ENCODE data around the gene RTL9.

Gene RTL9

GRCh38 chrX:110358548-110358947, at the start of gene RTL9:
RTL9 (plus strand) TSS chrX:110358848; CDS start chrX:110450618, 91,770 bp downstream.
- Histone ChIP-seq H3K36me3 (ENCODE audit: control insufficient read depth in 2 of 2, insufficient read depth in 2 of 2, low read length in 2 of 2) (no peaks in the 10 kb centered on the region), H3K4me1 (ENCODE audit: control insufficient read depth, insufficient read depth, low read length) (no peaks in the 10 kb centered on the region), H3K4me3 (ENCODE audit: low read length in 2 of 2) (no peak within 1 kb of the TSS), H3K9me3 (ENCODE audit: control insufficient read depth in 2 of 2, low read length in 2 of 2) (no peaks in the 10 kb centered on the region), H3K9ac (ENCODE audit: low read length in 2 of 2) (no peak within 1 kb of the TSS), H3K27ac (ENCODE audit: low read length) (no peak within 1 kb of the TSS), H3K27me3 (ENCODE audit: control insufficient read depth in 1 of 2, insufficient read depth in 2 of 2, low read length in 2 of 2) (no peaks in the 10 kb centered on the region)

GRCh38 chrX:110310000-110310790, 48.5 kb upstream of the RTL9 start:
- Histone ChIP-seq H3K27me3 (ENCODE audit: control insufficient read depth in 1 of 2, insufficient read depth in 2 of 2, low read length in 2 of 2) (peaks cover 0 to 6% of the 10 kb centered on the region in 2 donors), H3K27ac (ENCODE audit: low read length) (no peak overlapping the region), H3K4me3 (ENCODE audit: low read length in 2 of 2) (no peak overlapping the region), H3K9me3 (ENCODE audit: control insufficient read depth in 2 of 2, low read length in 2 of 2) (no peaks in the 10 kb centered on the region), H3K9ac (ENCODE audit: low read length in 2 of 2) (no peak overlapping the region), H3K4me1 (ENCODE audit: control insufficient read depth, insufficient read depth, low read length) (no peaks in the 10 kb centered on the region), H3K36me3 (ENCODE audit: control insufficient read depth in 2 of 2, insufficient read depth in 2 of 2, low read length in 2 of 2) (no peaks in the 10 kb centered on the region)

GRCh38 chrX:110310896-110311295, 47.8 kb upstream of the RTL9 start:
- peaks cover 0 to 6% of the 10 kb centered on the region in 2 donors for H3K27me3 ChIP-seq (ENCODE audit: control insufficient read depth in 1 of 2, insufficient read depth in 2 of 2, low read length in 2 of 2)
- H3K9me3 ChIP-seq (ENCODE audit: control insufficient read depth in 2 of 2, low read length in 2 of 2) = no peaks in the 10 kb centered on the region
- no peaks in the 10 kb centered on the region for H3K36me3 ChIP-seq (ENCODE audit: control insufficient read depth in 2 of 2, insufficient read depth in 2 of 2, low read length in 2 of 2)
- H3K27ac ChIP-seq (ENCODE audit: low read length) = no peak overlapping the region
- H3K4me3 ChIP-seq (ENCODE audit: low read length in 2 of 2) = no peak overlapping the region
- no peak overlapping the region for H3K9ac ChIP-seq (ENCODE audit: low read length in 2 of 2)
- H3K4me1 ChIP-seq (ENCODE audit: control insufficient read depth, insufficient read depth, low read length) = no peaks in the 10 kb centered on the region

- Histone ChIP-seq H3K4me1 (ENCODE audit: control insufficient read depth, insufficient read depth, low read length) (no peaks in the 10 kb centered on the region), H3K27ac (ENCODE audit: low read length) (no peak overlapping the region), H3K9ac (ENCODE audit: low read length in 2 of 2) (no peak overlapping the region), H3K36me3 (ENCODE audit: control insufficient read depth in 2 of 2, insufficient read depth in 2 of 2, low read length in 2 of 2) (no peaks in the 10 kb centered on the region), H3K4me3 (ENCODE audit: low read length in 2 of 2) (no peak overlapping the region), H3K27me3 (ENCODE audit: control insufficient read depth in 1 of 2, insufficient read depth in 2 of 2, low read length in 2 of 2) (peaks cover 0 to 6% of the 10 kb centered on the region in 2 donors), H3K9me3 (ENCODE audit: control insufficient read depth in 2 of 2, low read length in 2 of 2) (no peaks in the 10 kb centered on the region)
Measured at GRCh38 chrX:110311437-110312230, 47.0 kb upstream of the RTL9 start.

- H3K36me3 ChIP-seq (ENCODE audit: control insufficient read depth in 2 of 2, insufficient read depth in 2 of 2, low read length in 2 of 2) = no peaks in the 10 kb centered on the region
- no peak overlapping the region for H3K9ac ChIP-seq (ENCODE audit: low read length in 2 of 2)
- H3K4me3 ChIP-seq (ENCODE audit: low read length in 2 of 2) = no peak overlapping the region
Measured at GRCh38 chrX:110315551-110315950, 43.1 kb upstream of the RTL9 start.

GRCh38 chrX:110316351-110317060, 42.1 kb upstream of the RTL9 start:
- Histone ChIP-seq H3K9me3 (ENCODE audit: control insufficient read depth in 2 of 2, low read length in 2 of 2) (no peaks in the 10 kb centered on the region), H3K4me3 (ENCODE audit: low read length in 2 of 2) (peak overlapping the region; percentile 72 to 80), H3K27me3 (ENCODE audit: control insufficient read depth in 1 of 2, insufficient read depth in 2 of 2, low read length in 2 of 2) (peaks cover 0 to 9% of the 10 kb centered on the region in 2 donors), H3K9ac (ENCODE audit: low read length in 2 of 2) (peak overlapping the region in 1 of 2 donors; percentile 59), H3K4me1 (ENCODE audit: control insufficient read depth, insufficient read depth, low read length) (no peaks in the 10 kb centered on the region), H3K27ac (ENCODE audit: low read length) (no peak overlapping the region), H3K36me3 (ENCODE audit: control insufficient read depth in 2 of 2, insufficient read depth in 2 of 2, low read length in 2 of 2) (no peaks in the 10 kb centered on the region)

More at GRCh38 chrX:110315551-110315950, 43.1 kb upstream of the RTL9 start:
- H3K4me1 ChIP-seq (ENCODE audit: control insufficient read depth, insufficient read depth, low read length) = no peaks in the 10 kb centered on the region
- H3K27me3 ChIP-seq (ENCODE audit: control insufficient read depth in 1 of 2, insufficient read depth in 2 of 2, low read length in 2 of 2) = peaks cover 0 to 8% of the 10 kb centered on the region in 2 donors
- H3K9me3 ChIP-seq (ENCODE audit: control insufficient read depth in 2 of 2, low read length in 2 of 2) = no peaks in the 10 kb centered on the region
- H3K27ac ChIP-seq (ENCODE audit: low read length) = no peak overlapping the region

GRCh38 chrX:110317061-110317819, 41.4 kb upstream of the RTL9 start:
- no peaks in the 10 kb centered on the region for H3K4me1 ChIP-seq (ENCODE audit: control insufficient read depth, insufficient read depth, low read length)
- H3K27me3 ChIP-seq (ENCODE audit: control insufficient read depth in 1 of 2, insufficient read depth in 2 of 2, low read length in 2 of 2) = peaks cover 0 to 9% of the 10 kb centered on the region in 2 donors
- H3K36me3 ChIP-seq (ENCODE audit: control insufficient read depth in 2 of 2, insufficient read depth in 2 of 2, low read length in 2 of 2) = no peaks in the 10 kb centered on the region
- peak overlapping the region; percentile 42 for H3K27ac ChIP-seq (ENCODE audit: low read length)
- no peaks in the 10 kb centered on the region for H3K9me3 ChIP-seq (ENCODE audit: control insufficient read depth in 2 of 2, low read length in 2 of 2)
- H3K4me3 ChIP-seq (ENCODE audit: low read length in 2 of 2) = peak overlapping the region; percentile 72 to 80
- peak overlapping the region; percentile 59 to 63 for H3K9ac ChIP-seq (ENCODE audit: low read length in 2 of 2)

- Histone ChIP-seq H3K36me3 (ENCODE audit: control insufficient read depth in 2 of 2, insufficient read depth in 2 of 2, low read length in 2 of 2) (no peaks in the 10 kb centered on the region), H3K9ac (ENCODE audit: low read length in 2 of 2) (peak within 1 kb of the TSS; percentile 69 to 76), H3K9me3 (ENCODE audit: control insufficient read depth in 2 of 2, low read length in 2 of 2) (no peaks in the 10 kb centered on the region), H3K27me3 (ENCODE audit: control insufficient read depth in 1 of 2, insufficient read depth in 2 of 2, low read length in 2 of 2) (peaks cover 0 to 9% of the 10 kb centered on the region in 2 donors), H3K4me3 (ENCODE audit: low read length in 2 of 2) (peak within 1 kb of the TSS; percentile 72 to 80), H3K4me1 (ENCODE audit: control insufficient read depth, insufficient read depth, low read length) (no peaks in the 10 kb centered on the region), H3K27ac (ENCODE audit: low read length) (peak within 1 kb of the TSS; percentile 42)
Measured at GRCh38 chrX:110317820-110318663, 40.6 kb upstream of the RTL9 start, which contains the start of gene AMMECR1. AMMECR1 (minus strand) TSS chrX:110318085; CDS start chrX:110318071, 14 bp downstream.

- peaks cover 0 to 8% of the 10 kb centered on the region in 2 donors for H3K27me3 ChIP-seq (ENCODE audit: control insufficient read depth in 1 of 2, insufficient read depth in 2 of 2, low read length in 2 of 2)
- no peaks in the 10 kb centered on the region for H3K36me3 ChIP-seq (ENCODE audit: control insufficient read depth in 2 of 2, insufficient read depth in 2 of 2, low read length in 2 of 2)
- peak overlapping the region; percentile 71 to 74 for H3K4me3 ChIP-seq (ENCODE audit: low read length in 2 of 2)
- H3K9ac ChIP-seq (ENCODE audit: low read length in 2 of 2) = peak overlapping the region; percentile 69 to 76
- no peaks in the 10 kb centered on the region for H3K9me3 ChIP-seq (ENCODE audit: control insufficient read depth in 2 of 2, low read length in 2 of 2)
- H3K4me1 ChIP-seq (ENCODE audit: control insufficient read depth, insufficient read depth, low read length) = no peaks in the 10 kb centered on the region
- no peak overlapping the region for H3K27ac ChIP-seq (ENCODE audit: low read length)
Measured at GRCh38 chrX:110318664-110318968, 40.0 kb upstream of the RTL9 start.

All from stomach smooth muscle (tissue), 2 donors.